SK-N-MC (cell line): ENCODE results near the gene CARD14.

Source experiments
- EZH2 ChIP-seq: fragments of 200-600 bp; sonication (generic); IDR thresholded peaks from one replicate; pipeline ENCODE4 v1.6.1; 2017; ENCODE audit warnings: antibody characterized with exemption
- FOXP2 ChIP-seq: optimal IDR thresholded peaks from 2 replicates; pipeline ENCODE3; 2011; ENCODE audit warnings: mild to moderate bottlenecking, moderate library complexity; ENCODE audit not compliant: insufficient read depth; ENCODE audit errors: extremely low read length, control extremely low read depth
- POLR2AphosphoS5 ChIP-seq: IDR thresholded peaks from 2 replicates; pipeline ENCODE4 v1.6.1; 2012; ENCODE audit warnings: mild to moderate bottlenecking, low read depth, low read length, borderline replicate concordance

- TF ChIP-seq POLR2AphosphoS5 (no peak), FOXP2 (no peak), EZH2 (no peak)
These were observed 48.6 kb downstream of the CARD14 start for GRCh38 chr17:80218391-80218790.
